Loucy (cell line): Measurements from ENCODE around the gene MAP1B.
A peak's percentile ranks its signal among the peaks of the same experiment; 100 is the strongest.

Experiments
- H2AFZ ChIP-seq: fragments of 200-600 bp; sonication (generic); 2 replicates; pipeline ENCODE4 v1.6.0; 2016; ENCODE audit warnings: antibody characterized with exemption, mild to moderate bottlenecking, low read length, moderate library complexity
- H3F3A ChIP-seq: fragments of 200-600 bp; 2 replicates; pipeline ENCODE4 v1.6.0; 2016; ENCODE audit warnings: antibody characterized with exemption, low read depth, mild to moderate bottlenecking
- H3K27me3 ChIP-seq: fragments of 200-600 bp; sonication (generic); 2 replicates; pipeline ENCODE4 v1.6.1; 2014; ENCODE audit warnings: low read length, mild to moderate bottlenecking; ENCODE audit not compliant: insufficient read depth, poor library complexity, severe bottlenecking
- H3K36me3 ChIP-seq: fragments of 200-600 bp; sonication (generic); 2 replicates; pipeline ENCODE4 v1.6.1; 2016; ENCODE audit warnings: low read length; ENCODE audit not compliant: insufficient read depth
- H3K4me1 ChIP-seq: fragments of 200-600 bp; sonication (generic); 2 replicates; pipeline ENCODE4 v1.5.1; 2014; ENCODE audit warnings: low read length, mild to moderate bottlenecking; ENCODE audit not compliant: insufficient read depth, poor library complexity, severe bottlenecking
- H3K4me2 ChIP-seq: fragments of 200-600 bp; sonication (generic); 2 replicates; pipeline ENCODE4 v1.6.0; 2014; ENCODE audit warnings: antibody characterized with exemption, low read length, low read depth, mild to moderate bottlenecking; ENCODE audit not compliant: poor library complexity, severe bottlenecking
- H3K4me3 ChIP-seq: fragments of 200-600 bp; sonication (generic); 2 replicates; pipeline ENCODE4 v1.5.1; 2014; ENCODE audit warnings: low read length, mild to moderate bottlenecking, mixed read lengths; ENCODE audit not compliant: poor library complexity, severe bottlenecking
- H3K79me2 ChIP-seq: fragments of 200-600 bp; sonication (generic); 2 replicates; pipeline ENCODE4 v1.6.1; 2014; ENCODE audit warnings: low read length; ENCODE audit not compliant: insufficient read depth
- H3K9ac ChIP-seq: fragments of 200-600 bp; sonication (generic); 2 replicates; pipeline ENCODE4 v1.6.0; 2014; ENCODE audit warnings: mild to moderate bottlenecking, low read depth, low read length, moderate library complexity; ENCODE audit not compliant: poor library complexity, severe bottlenecking
- H3K9me2 ChIP-seq: fragments of 200-600 bp; sonication (generic); replicated peaks from 2 replicates; pipeline ENCODE4 v1.6.1; 2016; ENCODE audit warnings: low read depth, low read length, mixed read lengths
- H3K9me3 ChIP-seq: fragments of 200-600 bp; sonication (generic); 2 replicates; pipeline ENCODE4 v1.6.1; 2014; ENCODE audit warnings: mild to moderate bottlenecking, antibody characterized with exemption, low read length, low read depth; ENCODE audit not compliant: insufficient read depth
- H4K20me1 ChIP-seq: fragments of 200-600 bp; sonication (generic); 2 replicates; pipeline ENCODE4 v1.6.0; 2014; ENCODE audit warnings: antibody characterized with exemption, low read length, mild to moderate bottlenecking; ENCODE audit not compliant: insufficient read depth, poor library complexity, severe bottlenecking
- EZH2phosphoT487 ChIP-seq: fragments of 200-600 bp; IDR thresholded peaks from 2 replicates; pipeline ENCODE4 v1.6.1; 2018; ENCODE audit warnings: antibody characterized with exemption, mild to moderate bottlenecking, moderate library complexity, borderline replicate concordance
- TF ChIP-seq, protein P1 (sequence below): fragments of 200-600 bp; sonication (generic); conservative IDR thresholded peaks from 2 replicates; pipeline ENCODE4 v1.5.1; 2014; ENCODE audit warnings: mild to moderate bottlenecking, antibody characterized with exemption, low read length

The MAP1B gene

DNA sequence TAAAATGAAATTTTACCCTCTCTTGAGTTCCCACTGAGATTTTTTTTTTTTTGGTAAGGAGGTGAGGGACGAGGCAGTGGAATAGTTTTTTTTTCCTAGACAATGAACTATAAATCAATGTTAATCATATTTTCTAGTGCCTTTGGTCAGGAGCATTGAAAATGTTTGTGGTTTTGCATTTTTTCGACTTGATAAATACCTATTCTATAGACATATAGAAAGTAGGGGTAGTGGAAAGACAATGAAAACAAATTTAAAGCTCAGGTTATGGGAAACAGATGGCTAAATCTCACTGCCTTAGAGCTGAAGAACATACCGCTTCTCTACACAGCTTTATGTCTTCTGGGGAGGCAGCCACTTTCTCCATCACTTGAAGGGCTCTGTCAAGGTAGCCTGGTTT, 118.5 kb downstream of the MAP1B start:
- TF ChIP-seq, protein P1, sequence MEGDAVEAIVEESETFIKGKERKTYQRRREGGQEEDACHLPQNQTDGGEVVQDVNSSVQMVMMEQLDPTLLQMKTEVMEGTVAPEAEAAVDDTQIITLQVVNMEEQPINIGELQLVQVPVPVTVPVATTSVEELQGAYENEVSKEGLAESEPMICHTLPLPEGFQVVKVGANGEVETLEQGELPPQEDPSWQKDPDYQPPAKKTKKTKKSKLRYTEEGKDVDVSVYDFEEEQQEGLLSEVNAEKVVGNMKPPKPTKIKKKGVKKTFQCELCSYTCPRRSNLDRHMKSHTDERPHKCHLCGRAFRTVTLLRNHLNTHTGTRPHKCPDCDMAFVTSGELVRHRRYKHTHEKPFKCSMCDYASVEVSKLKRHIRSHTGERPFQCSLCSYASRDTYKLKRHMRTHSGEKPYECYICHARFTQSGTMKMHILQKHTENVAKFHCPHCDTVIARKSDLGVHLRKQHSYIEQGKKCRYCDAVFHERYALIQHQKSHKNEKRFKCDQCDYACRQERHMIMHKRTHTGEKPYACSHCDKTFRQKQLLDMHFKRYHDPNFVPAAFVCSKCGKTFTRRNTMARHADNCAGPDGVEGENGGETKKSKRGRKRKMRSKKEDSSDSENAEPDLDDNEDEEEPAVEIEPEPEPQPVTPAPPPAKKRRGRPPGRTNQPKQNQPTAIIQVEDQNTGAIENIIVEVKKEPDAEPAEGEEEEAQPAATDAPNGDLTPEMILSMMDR: no peak
- no peak for TF ChIP-seq EZH2phosphoT487
- Histone ChIP-seq H3K27me3 (no peaks in the 10 kb centered on the region), H3K9me2 (no peaks in the 10 kb centered on the region), H2AFZ (no peak overlapping the region), H4K20me1 (peaks cover 30% of the 10 kb centered on the region), H3K9ac (no peak overlapping the region), H3K4me1 (peaks cover 61% of the 10 kb centered on the region), H3K36me3 (peaks cover 58% of the 10 kb centered on the region), H3K4me2 (no peak overlapping the region), H3K9me3 (no peaks in the 10 kb centered on the region), H3K4me3 (no peak overlapping the region), H3F3A (no peaks in the 10 kb centered on the region), H3K79me2 (no peaks in the 10 kb centered on the region)

DNA sequence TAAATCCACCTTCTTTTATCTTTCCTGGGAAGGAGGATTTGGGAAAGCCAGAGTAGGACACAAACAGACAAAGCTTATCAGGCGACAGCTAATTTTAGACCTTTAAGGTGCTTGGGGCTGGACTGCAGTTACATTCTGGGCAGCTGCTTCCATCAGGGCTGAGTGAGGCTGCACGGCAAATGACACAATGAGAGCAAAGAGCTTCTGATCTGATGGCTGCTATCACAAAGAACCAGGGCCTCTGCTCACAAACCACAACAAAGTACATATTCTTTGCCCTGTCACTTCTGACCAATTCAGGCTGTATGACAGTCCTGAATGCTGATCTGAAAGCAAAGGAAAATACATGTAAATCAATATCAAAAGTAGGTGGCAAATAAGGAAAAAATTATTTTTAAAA, 119.7 kb downstream of the MAP1B start:
- Histone ChIP-seq H3K79me2 (no peaks in the 10 kb centered on the region), H2AFZ (no peak overlapping the region), H3K4me2 (peak overlapping the region; percentile 4), H3K9me2 (no peaks in the 10 kb centered on the region), H4K20me1 (peaks cover 42% of the 10 kb centered on the region), H3K4me3 (no peak overlapping the region), H3K36me3 (peaks cover 54% of the 10 kb centered on the region), H3K9ac (no peak overlapping the region), H3K4me1 (peaks cover 56% of the 10 kb centered on the region), H3K9me3 (no peaks in the 10 kb centered on the region), H3F3A (no peaks in the 10 kb centered on the region), H3K27me3 (no peaks in the 10 kb centered on the region)
- TF ChIP-seq EZH2phosphoT487: no peak
- TF ChIP-seq, protein P1: no peak

DNA sequence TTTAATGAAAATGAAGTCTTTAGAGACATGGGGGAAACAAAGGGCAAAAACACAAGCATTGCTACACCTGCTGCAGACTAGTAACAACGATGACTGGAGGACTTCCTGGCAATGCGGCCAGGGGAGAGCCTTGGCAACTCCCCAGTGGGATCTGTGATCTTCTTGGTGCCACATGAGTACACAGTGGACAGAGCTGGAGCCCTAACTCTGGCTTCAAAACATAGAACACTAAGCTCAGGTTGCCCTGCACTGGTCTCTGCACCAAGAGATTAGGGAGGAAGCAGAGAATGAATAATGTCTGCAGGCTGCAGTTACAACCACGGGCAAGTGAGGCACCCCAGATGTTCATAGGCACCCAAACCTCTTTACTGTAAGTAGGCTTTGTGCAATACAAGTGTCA, 121.7 kb downstream of the MAP1B start:
- no peak overlapping the region for H3K4me2 ChIP-seq
- TF ChIP-seq EZH2phosphoT487: no peak
- TF ChIP-seq, protein P1: no peak
- no peaks in the 10 kb centered on the region for H3F3A ChIP-seq
- no peak overlapping the region for H3K4me3 ChIP-seq
- H3K4me1 ChIP-seq: peaks cover 54% of the 10 kb centered on the region
- H4K20me1 ChIP-seq: peaks cover 62% of the 10 kb centered on the region
- H3K9me3 ChIP-seq: no peaks in the 10 kb centered on the region
- H2AFZ ChIP-seq: no peak overlapping the region
- no peak overlapping the region for H3K9ac ChIP-seq
- H3K79me2 ChIP-seq: no peaks in the 10 kb centered on the region
- H3K27me3 ChIP-seq: no peaks in the 10 kb centered on the region
- H3K36me3 ChIP-seq: peaks cover 42% of the 10 kb centered on the region; the same call in 1 of the 2 replicates
- no peaks in the 10 kb centered on the region for H3K9me2 ChIP-seq
